Measurements from ENCODE around the gene FTO.

FTO gene

GRCh38 chr16:53805113-53805512 is 101.2 kb downstream of the FTO start:
- TF ChIP-seq CTCF (IDR thresholded peaks at IDR 0.05; ENCODE audit: control insufficient read depth, extremely low read depth, insufficient read depth), result no peak
- H3K4me3 ChIP-seq (ENCODE audit: low read depth, low read length), result no peak overlapping the region
- no peak for DNase-seq (ENCODE audit: low read depth)

DNA sequence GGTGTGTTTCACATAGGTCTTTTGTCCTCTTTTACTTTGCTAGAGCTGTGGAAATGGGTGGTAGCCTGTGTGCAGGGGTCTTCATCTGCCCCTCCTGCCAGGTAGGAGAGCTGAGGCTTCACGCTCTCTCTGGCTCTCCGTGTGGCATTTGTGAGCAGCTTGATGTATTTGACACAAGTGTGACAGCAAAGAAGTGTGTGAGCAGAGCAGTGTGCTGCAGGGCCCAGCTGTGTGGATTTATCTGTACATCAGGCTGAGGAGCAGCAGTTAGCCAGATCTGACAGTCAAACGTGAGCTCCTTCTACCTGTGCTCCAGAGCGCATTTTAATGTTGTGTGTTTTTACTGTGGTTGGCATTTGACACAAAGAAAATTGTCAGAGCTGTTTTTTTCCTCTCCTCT is 101.8 kb downstream of the FTO start:
- no peak for DNase-seq (ENCODE audit: low read depth)
- no peak for TF ChIP-seq CTCF (IDR thresholded peaks at IDR 0.05; ENCODE audit: control insufficient read depth, extremely low read depth, insufficient read depth)
- H3K4me3 ChIP-seq (ENCODE audit: low read depth, low read length), result no peak overlapping the region

GRCh38 chr16:53809088-53809932 is 105.4 kb downstream of the FTO start:
- no peak for TF ChIP-seq CTCF (IDR thresholded peaks at IDR 0.05; ENCODE audit: control insufficient read depth, extremely low read depth, insufficient read depth)
- H3K4me3 ChIP-seq (ENCODE audit: low read depth, low read length), result no peak overlapping the region

DNA sequence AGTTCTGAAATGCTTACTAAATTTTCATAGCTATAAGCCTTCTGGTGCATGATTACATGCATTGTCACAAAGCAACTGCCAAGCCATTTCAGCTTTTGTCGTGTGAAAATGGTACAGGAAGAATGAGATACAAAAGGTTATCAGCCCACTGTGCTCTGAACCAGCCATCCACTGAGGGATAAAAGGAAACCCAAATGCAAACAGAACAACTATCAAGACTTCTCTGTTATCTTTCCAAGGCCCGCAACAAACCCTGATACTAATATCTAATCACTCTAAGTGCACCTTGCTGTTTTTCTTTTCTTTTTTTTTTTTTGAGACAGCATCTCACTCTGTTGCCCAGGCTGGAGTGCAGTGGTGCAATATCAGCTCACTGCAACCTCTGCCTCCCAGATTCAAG is 109.0 kb downstream of the FTO start:
- TF ChIP-seq CTCF (IDR thresholded peaks at IDR 0.05; ENCODE audit: control insufficient read depth, extremely low read depth, insufficient read depth), result no peak
- DNase-seq (ENCODE audit: low read depth), result no peak
- H3K4me3 ChIP-seq (ENCODE audit: low read depth, low read length), result no peak overlapping the region

More at GRCh38 chr16:53809088-53809932, 105.4 kb downstream of the FTO start:
- DNase-seq (ENCODE audit: low read depth), result peak; percentile 46

- H3K4me3 ChIP-seq (ENCODE audit: low read depth, low read length), result no peak overlapping the region
- no peak for DNase-seq (ENCODE audit: low read depth)
- TF ChIP-seq CTCF (IDR thresholded peaks at IDR 0.05; ENCODE audit: control insufficient read depth, extremely low read depth, insufficient read depth), result no peak
Measured at GRCh38 chr16:53814801-53815200, 110.8 kb downstream of the FTO start.

GRCh38 chr16:53816211-53816836 is 112.4 kb downstream of the FTO start:
- no peak for TF ChIP-seq CTCF (IDR thresholded peaks at IDR 0.05; ENCODE audit: control insufficient read depth, extremely low read depth, insufficient read depth)
- no peak overlapping the region for H3K4me3 ChIP-seq (ENCODE audit: low read depth, low read length)
- DNase-seq (ENCODE audit: low read depth), result no peak
